Keratinocyte (primary cell): ENCODE data around the gene PAIP2. TPM values are rescaled to one million over a fixed set of nuclear protein-coding genes. Genes with fewer than 3 reads are reported as not detected.

Experiments
- DNase-seq: peaks from one replicate; pipeline ENCODE4 v3.0.0-alpha.2; 2011; ENCODE audit warnings: low read depth, missing footprints, low spot score
- FAIRE-seq: peaks from 2 replicates; lab custom pipeline; 2011; peaks lifted over from hg19 to GRCh38; lab: Jason Lieb, UNC
- H2AFZ ChIP-seq: 2 replicates; pipeline ENCODE4 v1.6.0; 2012; ENCODE audit warnings: low read length, control low read depth, inconsistent platforms; ENCODE audit not compliant: control insufficient read depth
- H3K27ac ChIP-seq: 2 replicates; pipeline ENCODE4 v1.5.1; 2011; ENCODE audit warnings: low read length; ENCODE audit not compliant: control insufficient read depth, insufficient read depth
- H3K27me3 ChIP-seq: 3 replicates; pipeline ENCODE4 v1.6.0; 2011; ENCODE audit warnings: low read length; ENCODE audit not compliant: control insufficient read depth, insufficient read depth; ENCODE audit errors: extremely low read depth
- H3K36me3 ChIP-seq, 2 experiments: 2 replicates in 1 of 2; 3 replicates in 1 of 2; pipeline ENCODE4 v1.5.1; 2011; ENCODE audit warnings: low read length in 2 of 2, mild to moderate bottlenecking in 1 of 2; ENCODE audit not compliant: control insufficient read depth in 2 of 2, insufficient read depth in 2 of 2; ENCODE audit errors: extremely low read depth in 1 of 2
- H3K4me1 ChIP-seq: 3 replicates; pipeline ENCODE4 v1.5.1; 2011; ENCODE audit warnings: low read length; ENCODE audit not compliant: control insufficient read depth, insufficient read depth; ENCODE audit errors: extremely low read depth
- H3K4me2 ChIP-seq: 3 replicates; pipeline ENCODE4 v1.6.0; 2011; ENCODE audit warnings: low read depth, low read length; ENCODE audit not compliant: control insufficient read depth, insufficient read depth; ENCODE audit errors: extremely low read depth
- H3K4me3 ChIP-seq, 3 experiments: fragments of 200-600 bp in 1 of 3; sonication (generic) in 1 of 3; 2 replicates in 2 of 3; 3 replicates in 1 of 3; pipeline ENCODE4 v1.5.1; 2011 to 2016; ENCODE audit warnings: low read length in 3 of 3, mild to moderate bottlenecking in 3 of 3, control low read depth in 2 of 3, inconsistent platforms in 1 of 3, low read depth in 1 of 3, mixed read lengths in 1 of 3, mixed run types in 1 of 3, moderate library complexity in 1 of 3; ENCODE audit not compliant: control insufficient read depth in 2 of 3, insufficient read depth in 2 of 3; ENCODE audit errors: extremely low read depth in 1 of 3
- H3K79me2 ChIP-seq: 2 replicates; pipeline ENCODE4 v1.6.0; 2012; ENCODE audit warnings: low read length; ENCODE audit not compliant: control insufficient read depth, insufficient read depth
- H3K9ac ChIP-seq: 3 replicates; pipeline ENCODE4 v1.6.0; 2011; ENCODE audit warnings: low read length; ENCODE audit not compliant: control insufficient read depth, insufficient read depth; ENCODE audit errors: extremely low read depth
- H3K9me1 ChIP-seq: 3 replicates; pipeline ENCODE4 v1.6.0; 2011; ENCODE audit warnings: low read length; ENCODE audit not compliant: control insufficient read depth, insufficient read depth; ENCODE audit errors: extremely low read depth
- H3K9me3 ChIP-seq: 2 replicates; pipeline ENCODE4 v1.5.1; 2012; ENCODE audit warnings: low read depth, low read length; ENCODE audit not compliant: control insufficient read depth
- H4K20me1 ChIP-seq: 3 replicates; pipeline ENCODE4 v1.6.0; 2011; ENCODE audit warnings: low read length; ENCODE audit not compliant: control insufficient read depth, insufficient read depth; ENCODE audit errors: extremely low read depth
- EZH2 ChIP-seq: IDR thresholded peaks from one replicate; pipeline ENCODE4 v1.6.1; 2012; ENCODE audit warnings: inconsistent platforms, mild to moderate bottlenecking, low read length, moderate library complexity
- dilution Hi-C: fragments of 300-500 bp; cut with MboI; formaldehyde crosslinking; loops from one replicate; pipeline ENCODE4 v1.7.0; 2020; ENCODE audit warnings: low sequenced_read_pairs; ENCODE audit not compliant: extremely low pct_ligation_motif_present
- polyA plus RNA-seq, 5 experiments: library from polyadenylated mRNA; depleted of rRNA in 3 of 5; stranded (reverse) in 3 of 5; stranded (forward) in 1 of 5; unstranded in 1 of 5; fragments of >200 nt; gene quantifications; 1 replicate in 1 of 5; 2 replicates in 3 of 5; 3 replicates in 1 of 5; pipeline versions ENCODE4 v1.2.1 to v1.2.3, GENCODE V29; 2011 to 2012; ENCODE audit warnings: missing spikeins in 2 of 5, low read depth in 1 of 5, low replicate concordance in 1 of 5
- TF ChIP-seq, protein P1 (sequence below), 3 experiments: IDR thresholded peaks in 1 of 3; conservative IDR thresholded peaks in 1 of 3; optimal IDR thresholded peaks in 1 of 3; 2 replicates in 2 of 3; 3 replicates in 1 of 3; pipeline versions ENCODE3 to v1.5.1; 2011; ENCODE audit warnings: low read length in 3 of 3, mild to moderate bottlenecking in 3 of 3, moderate library complexity in 2 of 3, control low read depth in 1 of 3, inconsistent platforms in 1 of 3; ENCODE audit not compliant: insufficient read depth in 2 of 3; ENCODE audit errors: extremely low read depth in 1 of 3

PAIP2 gene
- polyA plus RNA-seq, 1 donor (not counting 4 experiments of a cell fraction or from before 2014, with no cell fraction given) = 65.6 TPM

DNA sequence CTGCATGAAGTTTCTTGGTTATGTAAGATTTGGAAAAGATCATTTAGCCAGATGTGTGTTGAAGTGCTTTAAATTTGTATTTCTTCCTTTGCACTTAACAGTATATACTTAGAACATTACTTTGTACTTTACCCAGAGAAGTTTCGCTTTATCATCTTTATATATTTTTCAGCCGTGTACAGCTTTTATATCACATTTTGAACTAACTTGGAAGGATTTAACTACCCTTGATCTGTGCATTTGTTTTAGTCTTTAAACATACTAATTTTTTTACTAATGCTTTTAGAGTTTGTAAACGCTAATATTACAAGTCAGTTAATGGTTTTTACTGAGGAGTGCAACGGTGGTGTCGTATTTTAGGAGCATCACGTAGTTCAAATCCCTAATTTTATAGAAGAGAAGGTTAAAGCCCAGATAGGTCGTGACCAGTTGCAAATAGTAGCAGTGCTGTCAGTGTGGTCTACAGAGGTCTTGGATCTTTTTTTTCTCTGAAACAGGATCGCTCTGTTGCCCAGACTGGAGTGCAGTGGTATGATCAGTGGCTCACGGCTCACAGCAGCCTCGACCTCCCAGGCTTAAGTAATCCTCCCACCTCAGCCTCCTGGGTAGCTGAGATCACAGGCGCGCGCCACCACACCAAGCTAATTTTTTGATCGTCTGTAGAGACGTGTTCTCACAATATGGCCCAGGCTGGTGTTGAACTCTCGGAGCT lies 46.2 kb upstream of the PAIP2 start:
- H3K9me1 ChIP-seq = peaks cover 8% of the 10 kb centered on the region
- peak overlapping the region; percentile 98 for H3K27ac ChIP-seq
- H3K9me3 ChIP-seq = no peaks in the 10 kb centered on the region
- H2AFZ ChIP-seq = no peak overlapping the region
- TF ChIP-seq, protein P1, sequence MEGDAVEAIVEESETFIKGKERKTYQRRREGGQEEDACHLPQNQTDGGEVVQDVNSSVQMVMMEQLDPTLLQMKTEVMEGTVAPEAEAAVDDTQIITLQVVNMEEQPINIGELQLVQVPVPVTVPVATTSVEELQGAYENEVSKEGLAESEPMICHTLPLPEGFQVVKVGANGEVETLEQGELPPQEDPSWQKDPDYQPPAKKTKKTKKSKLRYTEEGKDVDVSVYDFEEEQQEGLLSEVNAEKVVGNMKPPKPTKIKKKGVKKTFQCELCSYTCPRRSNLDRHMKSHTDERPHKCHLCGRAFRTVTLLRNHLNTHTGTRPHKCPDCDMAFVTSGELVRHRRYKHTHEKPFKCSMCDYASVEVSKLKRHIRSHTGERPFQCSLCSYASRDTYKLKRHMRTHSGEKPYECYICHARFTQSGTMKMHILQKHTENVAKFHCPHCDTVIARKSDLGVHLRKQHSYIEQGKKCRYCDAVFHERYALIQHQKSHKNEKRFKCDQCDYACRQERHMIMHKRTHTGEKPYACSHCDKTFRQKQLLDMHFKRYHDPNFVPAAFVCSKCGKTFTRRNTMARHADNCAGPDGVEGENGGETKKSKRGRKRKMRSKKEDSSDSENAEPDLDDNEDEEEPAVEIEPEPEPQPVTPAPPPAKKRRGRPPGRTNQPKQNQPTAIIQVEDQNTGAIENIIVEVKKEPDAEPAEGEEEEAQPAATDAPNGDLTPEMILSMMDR (optimal IDR thresholded peaks at IDR 0.05 in 1 of 3, IDR thresholded peaks at IDR 0.05 in 1 of 3, conservative IDR thresholded peaks at IDR 0.05 in 1 of 3; ENCODE audit: extremely low read depth in 1 of 3, insufficient read depth in 2 of 3, low read length in 3 of 3) = no peak
- TF ChIP-seq EZH2 = no peak
- H3K4me3 ChIP-seq = peak overlapping the region; percentile 68 to 99 (median 72)
- H3K36me3 ChIP-seq = peaks cover 0 to 4% of the 10 kb centered on the region in 2 experiments
- dilution Hi-C loops = no loop called here
- H3K9ac ChIP-seq = peak overlapping the region; percentile 99
- DNase-seq = no peak
- H3K79me2 ChIP-seq = peaks cover 70% of the 10 kb centered on the region
- peak overlapping the region; percentile 87 for H3K4me2 ChIP-seq
- no peaks in the 10 kb centered on the region for H3K27me3 ChIP-seq
- H3K4me1 ChIP-seq = peaks cover 17% of the 10 kb centered on the region
- peaks cover 50% of the 10 kb centered on the region for H4K20me1 ChIP-seq
- FAIRE-seq = no peak

DNA sequence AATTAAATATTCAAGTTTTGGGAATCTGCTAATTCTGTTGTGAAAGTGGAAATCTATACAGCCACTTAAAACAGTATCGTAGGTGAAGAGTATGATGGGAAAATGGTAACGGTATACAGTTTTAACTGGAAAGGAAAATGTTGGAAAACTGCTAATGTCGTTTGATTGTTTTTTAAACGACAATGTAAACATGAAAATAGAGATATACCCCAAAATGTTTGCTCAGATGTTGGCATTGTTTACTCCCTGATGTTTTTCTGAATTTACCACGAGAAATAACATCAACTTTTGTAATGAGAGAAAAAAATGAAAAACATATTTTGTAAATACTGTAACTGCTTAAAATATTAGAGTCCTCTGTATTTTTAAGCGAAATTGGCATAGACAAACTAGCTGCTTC lies 45.5 kb upstream of the PAIP2 start:
- peaks cover 17% of the 10 kb centered on the region for H3K4me1 ChIP-seq
- no peak overlapping the region for H3K4me2 ChIP-seq
- no peak overlapping the region for H3K27ac ChIP-seq
- H3K9me3 ChIP-seq = no peaks in the 10 kb centered on the region
- FAIRE-seq = no peak
- H3K36me3 ChIP-seq = peaks cover 0 to 4% of the 10 kb centered on the region in 2 experiments
- no peak for TF ChIP-seq EZH2
- TF ChIP-seq, protein P1 (optimal IDR thresholded peaks at IDR 0.05 in 1 of 3, IDR thresholded peaks at IDR 0.05 in 1 of 3, conservative IDR thresholded peaks at IDR 0.05 in 1 of 3; ENCODE audit: extremely low read depth in 1 of 3, insufficient read depth in 2 of 3, low read length in 3 of 3) = no peak
- DNase-seq = no peak
- peaks cover 51% of the 10 kb centered on the region for H4K20me1 ChIP-seq
- H3K9ac ChIP-seq = no peak overlapping the region
- H3K4me3 ChIP-seq = no peak overlapping the region
- H2AFZ ChIP-seq = no peak overlapping the region
- dilution Hi-C loops = no loop called here
- no peaks in the 10 kb centered on the region for H3K27me3 ChIP-seq
- H3K9me1 ChIP-seq = peaks cover 8% of the 10 kb centered on the region
- peaks cover 77% of the 10 kb centered on the region for H3K79me2 ChIP-seq
